ENCODE data around the gene SOX8.

Gene SOX8

DNA sequence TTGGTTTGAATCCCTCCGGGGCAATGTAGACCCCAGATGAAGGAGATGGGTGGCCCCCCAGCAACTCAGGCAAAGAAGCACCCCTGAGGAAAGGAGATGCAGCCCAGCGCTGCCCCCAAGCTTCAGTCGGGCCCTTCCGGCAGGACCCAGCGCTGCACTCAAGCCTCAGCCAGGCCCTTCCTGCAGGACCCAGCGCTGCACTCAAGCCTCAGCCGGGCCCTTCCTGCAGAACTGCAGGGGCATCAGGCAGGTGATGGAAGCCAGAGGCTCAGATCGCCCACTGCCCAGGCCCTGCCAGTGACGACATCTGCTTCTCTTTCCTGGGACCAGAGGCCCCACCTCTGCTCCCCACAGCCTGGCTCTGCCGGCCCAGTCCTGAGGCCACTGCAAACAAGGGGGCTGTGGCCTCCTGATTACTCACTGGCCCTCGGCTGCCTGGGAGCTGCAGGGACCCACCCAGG lies 7.8 kb downstream of the SOX8 start:
- DNase-seq = no peak

DNA sequence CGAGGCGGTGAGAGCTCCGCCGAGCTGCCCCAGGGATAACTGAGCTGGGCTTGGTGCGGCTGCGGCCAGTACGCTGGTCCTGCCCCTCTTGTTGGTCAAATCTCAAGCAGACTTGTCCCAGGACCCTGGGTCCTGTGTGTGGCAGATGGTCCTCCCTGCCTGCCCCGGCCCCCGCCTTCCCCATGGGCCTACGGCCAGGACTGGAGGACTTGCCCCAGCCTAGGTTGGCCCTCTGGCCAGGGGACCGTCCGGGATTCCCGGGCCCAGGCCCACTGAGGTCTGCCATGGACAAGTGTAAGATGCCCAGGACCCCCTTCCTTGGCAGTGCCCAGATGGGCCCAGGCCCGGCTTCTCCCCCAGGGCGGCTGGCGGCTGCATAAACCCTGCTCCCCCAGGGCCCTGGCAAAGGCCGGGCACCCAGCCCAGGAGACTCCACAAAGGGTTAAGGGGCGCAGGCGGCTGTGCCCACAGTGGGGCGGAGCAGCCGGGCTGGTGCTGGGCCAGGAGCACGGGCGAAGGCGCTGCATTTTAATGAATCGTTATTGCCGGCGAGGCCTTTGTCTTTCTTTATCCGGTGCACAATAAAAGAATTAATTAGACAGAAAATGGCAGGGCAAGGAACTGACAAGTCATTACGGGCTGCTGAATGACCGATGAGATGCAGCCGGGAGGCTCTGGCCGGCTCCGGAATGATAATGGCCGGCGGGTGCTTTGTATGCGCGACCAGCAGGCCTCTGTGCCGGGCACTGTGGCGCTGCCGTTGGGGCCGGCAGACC lies 9.1 kb downstream of the SOX8 start:
- no peak for DNase-seq

GRCh38 chr16:991345-991744 lies 9.8 kb downstream of the SOX8 start:
- DNase-seq = no peak

DNA sequence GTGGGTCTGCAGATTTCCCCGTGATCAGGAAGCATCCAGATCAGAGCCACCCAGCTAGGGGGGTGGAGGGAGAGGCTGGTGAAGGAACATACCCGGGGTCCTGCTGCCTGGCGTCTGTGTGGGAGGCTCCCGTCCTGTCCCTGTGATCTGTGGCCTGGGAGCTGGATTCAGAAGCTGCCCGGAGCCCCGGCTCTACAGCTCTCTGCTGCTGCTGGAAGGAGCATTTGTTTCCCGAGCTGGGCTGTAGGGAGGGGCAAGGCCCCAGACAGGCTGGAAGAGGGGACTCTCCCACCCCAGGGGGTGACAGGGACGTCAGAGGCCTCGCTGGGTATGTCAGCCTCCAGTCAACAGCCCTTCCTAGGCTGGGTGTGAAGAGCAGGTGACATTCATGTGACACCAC lies 10.2 kb downstream of the SOX8 start:
- no peak for DNase-seq

GRCh38 chr16:993731-994130 lies 12.2 kb downstream of the SOX8 start:
- DNase-seq = no peak

DNA sequence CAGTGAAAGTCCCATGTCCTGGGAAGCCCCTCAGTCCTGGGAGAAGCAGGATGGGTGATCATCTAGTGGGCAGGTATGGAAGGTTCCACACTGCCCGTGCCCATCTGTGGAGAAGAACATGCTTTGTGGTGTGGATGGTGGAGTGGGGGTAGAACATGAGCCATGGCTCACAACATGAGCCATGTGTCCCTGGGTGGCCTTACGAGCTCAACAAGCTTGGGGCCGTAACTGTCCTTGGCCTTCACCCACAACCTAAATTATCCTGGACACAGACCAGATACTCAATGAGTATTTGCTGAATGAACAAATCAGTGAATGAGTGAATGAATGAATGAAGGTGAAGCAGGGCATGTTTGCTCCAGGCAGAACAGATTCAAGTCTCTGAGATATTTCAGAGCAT lies 13.5 kb downstream of the SOX8 start:
- no peak for DNase-seq

GRCh38 chr16:995783-996182 lies 14.2 kb downstream of the SOX8 start:
- no peak for DNase-seq

DNA sequence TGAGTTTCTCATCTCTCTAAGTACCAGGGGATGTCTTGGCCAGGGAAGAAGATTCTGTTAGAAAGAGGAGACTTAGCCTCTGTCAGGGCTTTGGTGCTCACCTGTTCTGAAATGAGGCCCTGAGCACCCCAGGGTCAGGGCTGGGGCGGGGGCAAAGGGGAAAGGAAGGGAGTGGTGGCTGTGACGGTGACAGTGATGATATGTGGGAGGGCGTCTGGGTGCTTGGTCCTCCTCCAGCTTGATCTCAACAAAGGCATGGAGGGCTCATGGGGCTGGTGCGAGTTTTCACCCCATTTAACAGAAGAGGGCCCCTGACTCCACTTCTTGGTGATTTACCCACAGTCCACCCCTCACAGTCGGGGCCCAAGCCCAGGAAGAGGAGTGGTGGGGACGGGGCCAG lies 15.1 kb downstream of the SOX8 start:
- DNase-seq = no peak

- DNase-seq = no peak
These were observed 16.0 kb downstream of the SOX8 start for GRCh38 chr16:997440-998051.

GRCh38 chr16:998211-998610 lies 16.6 kb downstream of the SOX8 start:
- no peak for DNase-seq

- DNase-seq = no peak
These were observed 17.0 kb downstream of the SOX8 start for GRCh38 chr16:998615-999014.

DNA sequence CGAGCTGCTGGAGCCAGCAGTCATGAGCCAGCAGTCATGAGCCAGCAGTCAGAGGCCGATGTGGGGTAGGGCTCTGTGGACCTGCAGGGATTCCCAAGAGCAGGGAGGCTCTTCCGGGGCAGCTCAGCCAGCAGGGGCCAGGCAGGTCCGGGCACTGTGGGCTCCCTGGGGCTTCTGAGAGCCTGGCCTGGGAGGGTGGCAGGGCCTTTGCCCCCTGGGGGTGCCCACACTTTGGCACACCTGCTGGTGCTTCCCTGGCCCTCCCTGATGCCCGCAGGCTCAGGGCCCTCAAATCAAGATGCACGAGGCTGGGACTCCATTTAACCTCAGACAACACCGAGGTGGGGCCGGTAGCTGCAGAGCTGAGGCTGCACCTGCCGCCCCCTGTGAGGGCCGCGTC lies 18.1 kb downstream of the SOX8 start:
- no peak for DNase-seq

DNA sequence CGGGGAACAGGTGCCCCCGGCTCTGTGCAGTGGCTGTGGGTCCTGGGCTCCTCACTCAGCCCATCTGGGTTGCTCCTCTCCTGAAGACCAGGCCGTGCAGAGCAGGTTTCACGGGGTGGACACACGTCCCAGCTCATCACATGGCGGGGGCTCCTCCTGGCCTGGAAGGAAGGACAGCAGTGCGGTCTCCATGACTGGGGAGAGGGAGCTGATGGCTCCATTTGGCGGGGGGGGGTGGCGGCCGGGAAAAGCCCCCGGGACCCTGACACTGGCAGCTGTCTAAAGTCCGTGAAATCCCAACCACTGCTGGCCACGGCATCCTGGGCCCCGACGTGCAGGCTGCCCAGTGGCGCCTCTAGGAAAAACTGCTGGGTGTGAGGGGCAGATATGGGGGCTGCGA lies 19.0 kb downstream of the SOX8 start:
- no peak for DNase-seq

DNA sequence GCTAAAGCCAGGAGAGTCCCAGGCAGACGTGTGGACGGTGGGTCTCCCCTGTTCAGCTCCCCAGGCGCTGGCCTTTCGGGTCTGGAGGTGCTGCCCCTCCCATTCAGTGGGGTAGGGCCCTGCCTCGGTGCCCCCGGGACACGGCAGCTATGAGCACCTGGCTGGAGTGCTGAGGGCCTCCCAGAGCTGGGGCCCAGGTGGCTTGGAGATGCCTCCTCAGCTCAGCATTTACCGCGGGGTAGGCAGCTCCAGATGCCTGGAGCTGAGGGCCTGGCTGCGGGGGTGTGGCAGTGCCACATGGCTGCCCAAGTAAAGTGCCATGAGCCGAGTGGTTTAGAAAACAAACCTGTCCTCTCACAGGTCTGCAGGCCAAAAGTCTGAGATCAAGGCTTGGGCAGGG lies 19.5 kb downstream of the SOX8 start:
- DNase-seq = no peak

DNA sequence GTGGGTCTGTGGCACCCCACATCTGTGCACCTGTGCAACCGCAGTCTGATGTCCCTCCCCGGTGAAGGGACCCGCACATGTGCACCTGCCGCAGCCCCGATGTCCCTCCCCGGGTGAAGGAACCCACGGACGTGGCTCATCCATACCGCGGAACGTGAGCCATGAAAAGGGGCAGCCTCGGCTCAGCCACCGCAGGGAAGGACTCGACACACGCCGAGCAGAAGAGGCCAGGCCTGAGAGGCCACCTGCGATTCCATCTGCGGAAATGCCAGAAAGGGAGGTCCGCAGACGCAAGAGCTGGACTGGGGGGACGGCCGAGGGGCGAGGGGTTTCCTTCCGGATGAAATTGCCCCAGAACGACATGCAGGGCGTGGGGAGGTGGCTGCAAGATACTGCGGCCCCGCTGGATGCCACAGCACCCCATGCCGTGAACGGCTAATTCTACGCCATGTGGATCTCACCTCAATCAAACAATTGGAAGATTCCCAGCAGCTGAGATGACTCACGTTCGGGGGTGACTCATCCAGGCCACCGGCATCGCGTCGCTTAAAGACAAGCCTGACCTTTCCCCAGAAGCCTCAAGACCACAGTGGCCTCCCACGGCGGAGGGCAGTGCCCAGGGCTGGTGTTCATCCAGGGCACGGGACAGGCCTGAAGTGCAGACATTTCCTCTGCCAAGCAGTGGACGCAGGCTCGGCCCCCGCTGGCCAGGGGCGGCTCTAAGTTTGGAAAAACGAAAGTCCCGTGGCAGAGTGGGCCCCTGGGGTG lies 21.0 kb downstream of the SOX8 start:
- DNase-seq = no peak

DNA sequence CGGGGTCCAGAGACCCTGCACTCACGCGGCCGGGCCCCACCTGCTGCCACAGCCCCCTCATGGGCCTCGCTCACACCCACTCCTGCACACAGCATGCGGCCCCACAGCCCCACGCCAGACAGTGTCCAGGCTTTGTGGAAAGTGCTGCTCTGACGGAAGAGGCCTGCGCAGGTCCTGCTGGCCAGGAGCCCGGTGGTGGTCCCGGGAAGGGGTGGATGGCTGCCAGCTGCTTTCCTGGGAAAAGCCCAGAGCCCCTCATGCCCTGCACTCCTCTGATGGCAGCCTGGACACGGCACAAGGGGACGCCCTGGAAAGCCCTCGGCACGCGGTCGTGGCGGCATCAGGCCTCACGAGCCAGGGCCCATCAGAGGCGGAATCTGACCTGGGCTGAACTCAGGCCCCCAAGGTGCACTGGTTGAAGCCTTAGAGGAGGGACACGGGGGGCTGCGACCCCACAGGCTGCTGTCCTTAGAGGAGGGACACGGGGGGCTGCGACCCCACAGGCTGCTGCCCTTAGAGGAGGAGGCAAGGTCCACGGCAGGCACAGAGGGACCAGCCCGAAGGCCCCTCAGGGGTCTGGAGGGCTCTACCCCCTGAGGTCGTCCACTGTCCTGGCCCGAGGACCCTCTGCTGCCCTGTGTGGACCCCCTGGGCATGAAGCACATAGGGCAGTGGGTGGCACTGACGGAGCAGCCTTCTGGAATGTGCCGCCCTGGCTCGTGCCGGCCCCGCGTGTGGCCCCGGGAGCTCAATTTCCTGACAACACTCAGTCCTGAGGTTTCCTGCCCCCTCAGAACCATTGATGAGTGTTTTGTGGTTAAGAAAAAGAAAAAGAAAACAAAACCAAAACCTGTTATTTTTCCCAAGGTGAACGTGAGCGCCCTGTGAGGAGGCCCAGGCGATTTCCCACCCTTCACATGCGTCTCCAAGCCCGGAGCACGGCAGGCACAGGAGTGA lies 22.1 kb downstream of the SOX8 start:
- no peak for DNase-seq

GRCh38 chr16:1005286-1005685 lies 23.7 kb downstream of the SOX8 start:
- DNase-seq = no peak

- no peak for DNase-seq
These were observed 25.2 kb downstream of the SOX8 start for GRCh38 chr16:1006781-1007180.

DNA sequence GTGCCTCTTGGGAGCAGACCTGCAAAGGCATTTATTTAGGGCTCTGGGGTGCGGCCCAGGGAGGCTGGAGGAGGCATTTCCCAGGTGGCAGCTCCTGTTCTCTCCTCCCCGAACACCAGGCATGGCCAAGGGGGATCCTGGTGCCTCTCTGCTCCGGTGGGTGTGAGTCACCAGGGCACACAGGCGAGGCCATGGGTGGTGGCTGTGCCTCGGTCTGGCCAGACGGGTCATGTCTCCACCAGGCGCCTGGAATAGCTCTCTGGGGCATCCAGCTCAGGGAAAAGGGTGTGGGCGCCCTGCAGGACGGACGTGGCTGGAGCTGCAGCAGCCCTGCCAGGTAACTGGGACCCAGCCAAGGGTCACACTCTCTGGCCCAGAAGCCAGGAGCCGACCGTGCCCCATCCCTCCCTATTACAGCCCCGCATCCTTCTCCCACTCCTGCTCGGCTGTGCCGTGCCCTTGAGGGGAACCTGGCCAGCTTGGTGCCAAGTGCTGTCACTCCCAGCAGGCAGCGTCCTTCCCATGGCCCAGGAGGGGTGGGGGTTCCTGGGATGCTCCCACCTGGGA lies 25.8 kb downstream of the SOX8 start:
- DNase-seq = no peak

- DNase-seq = no peak
These were observed 26.5 kb downstream of the SOX8 start for GRCh38 chr16:1008085-1008484.

DNA sequence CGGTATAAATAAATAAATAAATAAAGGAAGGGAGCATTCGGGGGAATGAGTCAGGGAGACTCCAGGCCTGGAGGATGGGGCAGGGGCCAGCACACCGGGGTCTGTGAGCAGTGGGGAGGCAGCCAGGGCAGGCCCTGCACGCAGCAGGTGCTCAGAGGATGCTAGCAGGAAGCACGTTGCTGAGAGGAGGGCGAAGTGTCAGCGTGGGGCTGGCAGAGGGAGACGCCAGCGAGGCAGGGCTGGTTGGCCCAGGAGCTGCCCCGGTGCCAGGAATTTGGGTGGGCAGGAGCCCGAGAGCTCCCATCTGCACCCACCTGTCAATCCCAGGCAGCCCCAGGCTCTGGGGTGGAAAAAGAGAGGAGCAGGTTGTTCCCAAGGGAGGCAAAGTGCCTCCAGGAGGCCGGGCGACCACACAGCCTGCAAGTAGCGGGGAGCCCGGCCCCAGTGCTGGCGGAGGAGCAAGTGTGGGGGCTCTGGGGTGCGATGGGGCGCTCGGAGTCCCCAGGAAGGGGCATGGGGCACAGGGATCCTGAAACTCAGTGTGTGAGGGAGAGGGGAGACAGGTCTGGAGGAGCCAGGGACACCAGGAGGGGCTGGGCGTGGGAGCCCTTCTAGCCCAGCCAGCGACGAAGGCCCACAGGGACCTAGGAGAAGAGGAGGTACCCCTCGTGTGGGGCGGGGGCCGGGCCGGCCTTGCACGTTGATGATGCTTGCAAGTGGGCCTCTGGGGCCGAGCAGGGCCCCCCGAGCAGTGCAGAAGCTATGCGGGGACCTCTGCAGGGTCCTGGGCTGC lies 28.0 kb downstream of the SOX8 start:
- DNase-seq = no peak

GRCh38 chr16:1010251-1010650 lies 28.7 kb downstream of the SOX8 start:
- no peak for DNase-seq

All from DMS 273 treated with DMSO at 0.1 percent for 48 hours (cell line).